ENCODE data around the gene TRIM41.

DNA sequence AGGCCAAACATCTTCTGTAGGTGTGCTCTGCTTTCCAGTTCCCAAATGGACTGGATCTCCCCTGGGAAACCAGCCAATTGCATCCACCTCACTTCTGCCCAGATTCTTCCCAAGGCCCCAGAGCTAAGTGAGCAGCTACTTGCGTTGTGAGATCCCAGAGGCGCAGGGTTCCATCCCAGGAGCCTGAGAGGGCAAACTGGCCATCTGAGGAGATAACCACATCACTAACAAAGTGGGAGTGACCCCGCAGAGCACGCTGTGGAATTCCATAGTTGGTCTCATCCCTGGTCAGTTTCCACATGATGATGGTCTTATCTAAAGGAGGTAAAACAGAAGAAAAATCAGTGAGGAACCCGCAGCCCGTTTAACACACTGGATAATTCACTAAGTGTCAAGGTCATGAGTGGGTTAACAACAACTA lies 19.0 kb downstream of the TRIM41 start:
- TF ChIP-seq CTCF (IDR thresholded peaks at IDR 0.05; ENCODE audit: poor library complexity) (no peak), EZH2 (IDR thresholded peaks at IDR 0.05; ENCODE audit: borderline replicate concordance) (no peak)
